ENCODE measurements around the gene KDR.

The KDR gene

GRCh38 chr4:55125087-55125721, at the start of gene KDR:
Gene KDR (minus strand): TSS chr4:55125595. CDS start chr4:55125293, 302 bp downstream.
- no peak for DNase-seq

GRCh38 chr4:55173580-55173979, 48.2 kb upstream of the KDR start:
- no peak for DNase-seq

DNA sequence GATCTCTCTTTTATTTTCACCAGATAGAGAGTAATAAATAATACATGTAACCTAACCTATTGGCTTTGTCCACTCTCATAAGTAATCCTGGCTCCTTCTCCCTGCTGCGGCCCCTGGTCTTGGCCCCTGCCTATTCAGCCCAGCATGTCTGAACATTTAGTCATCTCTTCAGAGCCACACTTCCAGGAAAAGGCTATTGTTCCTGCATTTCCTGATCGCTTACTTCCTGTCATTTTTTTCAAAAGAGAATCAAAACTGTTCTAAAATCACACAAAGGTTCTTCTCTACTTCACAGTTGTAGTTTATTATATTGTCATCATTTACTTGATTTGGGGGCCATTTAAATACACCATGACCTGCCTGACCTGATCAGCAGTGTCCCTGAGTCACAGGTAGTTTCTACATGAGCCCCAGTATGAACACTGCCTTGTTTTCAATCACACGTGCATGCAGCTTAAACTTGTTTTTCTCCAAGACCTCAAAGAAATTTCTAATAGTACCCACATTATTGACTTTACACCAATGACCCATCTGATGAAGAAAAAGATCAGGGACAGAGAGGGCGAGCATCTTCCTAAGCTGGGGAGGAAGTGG, 47.4 kb upstream of the KDR start:
- DNase-seq: no peak

GRCh38 chr4:55170462-55170861, 45.1 kb upstream of the KDR start:
- DNase-seq: no peak

DNA sequence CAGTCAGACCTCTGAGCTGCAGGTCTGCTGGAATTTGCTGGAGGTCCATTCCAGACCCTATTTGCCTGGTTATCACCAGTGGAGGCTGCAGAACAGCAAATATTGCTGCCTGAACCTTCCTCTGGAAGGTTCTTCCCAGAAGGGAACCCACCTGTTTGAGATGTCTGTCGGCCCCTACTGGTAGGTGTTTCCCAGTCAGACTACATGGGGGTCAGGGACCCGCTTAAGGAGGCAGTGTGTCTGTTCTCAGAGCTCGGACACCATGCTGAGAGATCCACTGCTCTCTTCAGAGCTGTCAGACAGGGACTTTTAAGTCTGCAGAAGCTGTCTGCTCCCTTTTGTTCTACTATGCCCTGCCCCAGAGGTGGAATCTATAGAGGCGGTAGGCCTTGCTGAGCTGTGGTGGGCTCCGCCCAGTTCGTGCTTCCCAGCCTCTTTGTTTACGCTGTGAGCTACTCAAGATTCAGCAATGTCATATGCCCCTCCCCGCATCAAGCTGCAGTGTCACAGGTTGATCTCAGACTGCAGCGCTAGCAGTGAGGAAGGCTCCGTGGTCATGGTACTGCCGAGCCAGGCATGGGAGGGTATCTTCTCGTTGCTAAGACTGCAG, 44.1 kb upstream of the KDR start:
- DNase-seq: no peak

DNA sequence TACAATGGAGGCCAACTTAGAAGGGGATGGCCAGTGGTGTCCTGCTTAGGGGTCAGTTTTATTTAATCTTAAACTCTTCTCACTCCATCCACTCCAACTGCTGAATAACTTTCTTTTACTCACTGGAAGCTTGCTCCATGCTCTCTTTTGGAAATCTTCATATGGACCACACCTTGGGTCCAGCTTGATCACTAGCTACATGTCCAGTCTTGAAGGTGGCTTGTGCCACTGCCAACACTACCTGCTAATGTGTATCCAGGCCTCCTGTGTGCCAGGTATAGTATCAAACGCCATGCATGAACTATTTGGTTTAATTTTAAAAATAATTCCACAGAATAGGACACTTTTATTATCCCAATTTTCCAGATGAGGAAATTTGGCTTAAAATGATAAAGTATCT, 37.0 kb upstream of the KDR start:
- DNase-seq: no peak

- DNase-seq: no peak
Observed at GRCh38 chr4:55161739-55162138, 36.3 kb upstream of the KDR start.

DNA sequence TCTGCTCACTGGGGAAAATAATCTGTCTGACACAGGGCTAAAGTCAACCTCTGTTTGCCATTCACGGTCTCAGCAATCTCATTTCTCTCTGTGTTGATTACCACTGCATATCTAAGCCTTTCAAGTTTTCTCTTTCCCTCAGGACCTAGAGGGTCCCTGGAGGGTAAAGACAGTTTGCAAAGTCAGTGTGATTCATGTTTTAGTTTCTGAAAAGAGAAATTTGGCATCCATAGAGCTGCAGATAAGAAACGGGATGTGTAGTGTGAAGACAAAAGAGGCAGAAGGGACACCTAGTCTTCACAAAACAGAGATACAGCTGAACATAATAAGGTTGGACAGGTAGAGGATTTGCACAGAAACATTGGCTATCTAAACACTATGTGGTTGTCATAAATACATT, 34.5 kb upstream of the KDR start:
- no peak for DNase-seq

GRCh38 chr4:55158957-55159356, 33.6 kb upstream of the KDR start:
- DNase-seq: no peak

DNA sequence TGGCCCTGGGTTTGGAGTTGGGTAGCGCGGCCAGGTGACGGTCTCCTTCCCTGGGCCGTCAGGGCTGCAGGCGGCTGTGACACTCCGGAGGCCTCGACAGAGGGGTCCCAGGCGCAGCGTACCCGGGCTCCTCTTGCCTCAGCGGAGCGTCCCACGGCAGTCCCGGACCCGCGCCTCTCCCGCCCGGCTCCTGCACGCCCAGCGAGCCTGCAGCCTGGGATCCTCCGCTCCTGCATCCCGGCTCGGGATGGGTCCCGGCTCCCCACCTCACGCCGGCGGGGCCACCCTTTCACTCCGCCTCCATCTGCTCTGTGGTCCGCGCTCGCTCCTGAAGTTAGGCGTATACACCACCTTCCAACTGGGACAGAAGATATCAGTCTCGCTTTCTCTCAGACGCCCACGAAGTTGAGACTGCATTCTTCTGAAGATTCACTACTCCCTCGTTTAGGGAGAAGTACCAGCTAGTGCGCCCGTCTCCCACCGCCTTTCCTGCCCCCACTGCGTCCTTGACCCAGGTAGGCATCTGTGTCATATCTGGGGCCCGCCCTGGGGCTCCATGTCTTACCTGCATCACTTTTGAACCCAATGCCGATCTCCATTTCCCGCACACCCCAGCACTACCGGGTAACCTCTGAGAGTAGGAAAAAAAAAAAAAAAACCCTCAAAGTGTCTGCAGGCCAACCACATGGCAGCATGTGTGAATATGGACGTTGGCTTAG, 32.3 kb upstream of the KDR start:
- DNase-seq: no peak

DNA sequence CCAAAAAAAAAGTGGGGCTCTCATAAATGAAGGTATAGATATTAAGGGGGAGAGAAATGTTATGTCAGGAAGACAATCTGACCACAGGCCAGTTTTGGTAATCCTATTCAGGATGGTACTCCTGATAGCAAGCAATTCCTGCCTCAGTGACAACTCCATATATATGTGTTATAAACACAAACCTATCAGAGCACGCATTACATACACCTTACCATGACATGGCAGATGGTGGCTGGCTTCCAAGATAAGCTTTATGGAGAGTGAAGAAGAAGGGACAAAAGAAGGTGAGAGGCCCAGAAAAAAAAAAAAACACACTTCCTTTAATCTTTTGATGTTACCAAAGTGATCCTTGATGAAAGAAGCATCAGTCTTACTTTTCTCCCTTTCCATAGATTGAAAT, 29.5 kb upstream of the KDR start:
- DNase-seq: no peak

- DNase-seq: no peak
Observed at GRCh38 chr4:55154290-55154880, 29.0 kb upstream of the KDR start.

GRCh38 chr4:55143858-55144257, 18.5 kb upstream of the KDR start:
- DNase-seq: no peak

GRCh38 chr4:55138367-55138766, 13.0 kb upstream of the KDR start:
- DNase-seq: no peak

DNA sequence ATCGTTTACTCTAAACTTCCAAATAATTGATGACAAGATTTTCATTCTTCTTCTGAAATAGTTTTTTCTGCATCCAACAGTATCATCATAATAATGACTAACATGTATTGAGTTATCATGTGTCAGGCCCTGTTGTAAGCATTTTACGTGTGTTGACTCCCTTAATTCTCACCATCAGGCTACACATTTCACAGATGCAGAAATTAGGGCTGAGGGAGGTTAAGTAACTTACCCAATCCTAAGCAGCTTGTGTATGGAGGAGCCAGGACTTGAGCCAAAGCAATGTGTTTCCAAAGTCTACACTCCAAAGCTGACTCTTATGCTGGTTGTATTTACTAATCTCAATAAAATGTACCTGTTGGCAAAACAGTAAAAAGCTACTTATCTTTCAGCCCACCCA, 11.2 kb upstream of the KDR start:
- DNase-seq: no peak

- no peak for DNase-seq
Observed at GRCh38 chr4:55133951-55134350, 8.6 kb upstream of the KDR start.

- no peak for DNase-seq
Observed at GRCh38 chr4:55132775-55133174, 7.4 kb upstream of the KDR start.

- no peak for DNase-seq
Observed at GRCh38 chr4:55127521-55127920, 2.1 kb upstream of the KDR start.

- DNase-seq: no peak
Observed at GRCh38 chr4:55127053-55127452, 1.7 kb upstream of the KDR start.

GRCh38 chr4:55125763-55126541, 557 bp upstream of the KDR start:
- DNase-seq: no peak

GRCh38 chr4:55124322-55125076, 896 bp downstream of the KDR start:
- DNase-seq: no peak

DNA sequence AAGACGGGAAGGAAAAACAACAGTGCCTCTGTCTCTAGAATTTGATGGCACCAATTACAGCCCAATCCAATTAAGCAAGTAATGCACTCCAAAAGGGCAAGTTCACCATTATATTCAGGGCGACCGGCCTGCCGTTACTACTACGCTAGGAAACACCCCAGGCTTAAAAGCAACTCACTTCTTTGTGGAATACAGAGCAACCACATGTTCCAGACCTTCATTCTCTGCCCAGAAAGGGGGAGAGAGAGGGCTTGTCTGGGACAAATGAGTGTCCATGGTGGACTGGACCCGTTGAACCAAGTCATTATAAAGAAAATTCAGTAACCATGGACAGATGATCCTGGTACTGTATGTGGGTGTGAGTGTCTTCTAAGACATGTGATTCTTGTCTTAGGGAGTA, 1.6 kb downstream of the KDR start:
- DNase-seq: no peak

Data from SIG-M5 (cell line).